AG08396 (cell line): Measurements from ENCODE around the gene OR4E2.
A peak's percentile ranks its signal among the peaks of the same experiment; 100 is the strongest.
"Not testable (repeated sequence)": the region's sequence is repeated elsewhere in the genome, so short reads cannot be mapped to it uniquely, and the experiment has no call there.

Experiments
- DNase-seq: peaks from one replicate; pipeline ENCODE4 v3.0.0; 2012; ENCODE audit warnings: low spot score, mixed read lengths

OR4E2 gene

DNA sequence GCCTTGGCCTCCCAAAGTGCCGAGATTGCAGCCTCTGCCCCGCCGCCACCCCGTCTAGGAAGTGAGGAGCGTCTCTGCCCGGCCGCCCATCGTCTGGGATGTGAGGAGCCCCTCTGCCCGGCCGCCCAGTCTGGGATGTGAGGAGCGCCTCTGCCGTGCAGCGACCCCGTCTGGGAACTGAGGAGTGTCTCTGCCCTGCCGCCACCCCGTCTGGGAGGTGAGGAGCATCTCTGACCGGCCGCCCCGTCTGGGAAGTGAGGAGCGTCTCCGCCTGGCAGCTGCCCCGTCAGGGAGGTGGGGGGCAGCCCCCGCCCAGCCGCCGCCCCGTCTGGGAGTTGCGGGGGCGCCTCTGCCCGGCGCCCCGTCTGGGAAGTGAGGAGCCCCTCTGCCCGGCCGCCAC lies 44.0 kb downstream of the OR4E2 start:
- DNase-seq = not testable (repeated sequence)

DNA sequence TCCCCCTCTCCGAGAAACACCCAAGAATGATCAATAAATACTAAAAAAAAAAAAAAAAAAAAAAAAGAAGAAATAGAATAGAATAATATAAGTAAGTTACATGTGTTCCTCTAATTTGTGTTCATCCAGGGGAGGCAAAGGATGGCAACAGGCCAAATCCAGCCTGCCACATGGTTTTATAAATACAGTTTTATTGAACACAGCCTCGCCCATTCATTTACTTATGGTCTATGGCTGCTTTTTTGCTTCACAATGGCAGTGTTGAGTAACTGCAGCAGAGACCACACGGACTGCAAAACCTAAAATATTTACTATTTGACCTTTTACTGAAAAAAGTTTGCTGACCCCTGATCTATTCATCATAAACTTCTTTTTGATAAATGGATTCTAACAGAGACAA lies 44.9 kb downstream of the OR4E2 start:
- not testable (repeated sequence) for DNase-seq

- no peak for DNase-seq
Measured at GRCh38 chr14:21699551-21699950, 45.9 kb downstream of the OR4E2 start.

GRCh38 chr14:21702316-21702715 lies 48.7 kb downstream of the OR4E2 start:
- no peak for DNase-seq

DNA sequence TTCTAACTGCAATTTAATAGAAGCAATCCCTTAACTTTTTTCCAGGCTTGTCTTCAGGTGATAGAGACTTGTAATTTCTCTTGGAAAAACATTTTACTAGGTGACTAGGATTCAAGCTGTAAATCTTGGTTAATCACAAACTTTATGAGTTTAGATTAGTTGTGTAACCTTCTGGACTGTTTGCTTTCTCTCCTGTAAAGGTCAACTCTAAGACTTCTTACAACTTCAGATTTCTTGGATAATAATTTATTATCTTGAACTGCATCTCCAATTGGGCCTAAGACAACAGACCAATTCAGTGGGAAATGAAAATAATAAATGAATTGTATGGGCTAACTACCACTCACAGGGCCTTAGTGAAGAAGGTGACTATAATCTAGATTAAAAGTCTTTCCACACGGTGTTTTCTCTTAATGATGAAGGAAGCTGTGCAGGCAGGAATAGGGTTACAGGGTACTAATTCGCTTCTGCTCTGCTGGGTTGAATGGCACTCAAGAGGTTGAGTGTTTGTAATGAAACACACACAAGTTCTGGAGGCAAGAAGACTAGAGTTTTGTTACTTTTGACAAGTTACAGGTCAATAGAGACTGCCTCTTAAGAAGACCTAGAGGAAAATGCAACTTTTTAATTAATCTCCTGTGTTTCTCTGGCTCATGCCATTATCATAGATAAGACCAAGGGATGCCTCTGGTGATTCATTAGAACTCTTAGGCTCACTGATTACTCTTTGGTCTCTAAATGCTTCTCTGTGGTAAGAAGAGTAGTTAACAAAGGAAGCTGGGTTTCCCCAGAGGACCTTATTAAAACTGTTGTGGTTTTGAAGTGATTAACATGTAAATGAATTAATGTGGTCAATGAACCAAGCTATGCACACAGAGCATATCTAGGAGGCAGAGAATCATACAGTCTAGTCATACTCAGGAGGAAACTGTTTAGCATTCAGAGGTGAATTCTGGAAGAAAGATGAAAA lies 50.0 kb downstream of the OR4E2 start:
- DNase-seq = no peak

- no peak for DNase-seq
Measured at GRCh38 chr14:21704338-21704737, 50.7 kb downstream of the OR4E2 start.

DNA sequence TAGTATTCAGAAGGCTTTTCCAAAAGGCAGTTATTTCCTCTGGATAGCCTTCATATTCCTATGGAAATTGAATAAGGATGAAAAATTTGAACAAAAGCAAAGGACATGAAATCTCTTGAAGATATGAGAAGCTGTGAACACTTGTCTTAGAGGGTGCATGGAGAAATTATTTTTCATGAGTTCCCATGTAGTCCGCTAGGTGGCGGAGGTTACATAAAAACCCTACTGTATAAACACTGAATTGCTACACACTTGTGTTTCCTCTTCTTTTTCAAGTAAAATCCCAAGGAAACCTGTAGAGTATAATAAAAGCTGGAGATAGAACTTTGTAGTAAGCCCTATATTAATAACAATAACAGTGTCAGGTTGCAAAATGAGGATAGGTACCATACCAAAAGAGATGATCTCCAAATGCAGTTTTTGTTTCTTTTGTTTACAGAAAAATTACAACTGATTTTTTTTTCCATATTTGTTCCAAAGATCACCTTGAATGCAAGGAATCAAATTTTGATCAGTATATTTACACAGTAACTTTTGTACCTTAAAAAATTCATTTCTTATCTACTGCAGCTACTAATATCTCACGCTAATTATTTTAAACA lies 57.8 kb downstream of the OR4E2 start:
- peak; percentile 47 for DNase-seq

GRCh38 chr14:21712036-21712435 lies 58.4 kb downstream of the OR4E2 start:
- no peak for DNase-seq

DNA sequence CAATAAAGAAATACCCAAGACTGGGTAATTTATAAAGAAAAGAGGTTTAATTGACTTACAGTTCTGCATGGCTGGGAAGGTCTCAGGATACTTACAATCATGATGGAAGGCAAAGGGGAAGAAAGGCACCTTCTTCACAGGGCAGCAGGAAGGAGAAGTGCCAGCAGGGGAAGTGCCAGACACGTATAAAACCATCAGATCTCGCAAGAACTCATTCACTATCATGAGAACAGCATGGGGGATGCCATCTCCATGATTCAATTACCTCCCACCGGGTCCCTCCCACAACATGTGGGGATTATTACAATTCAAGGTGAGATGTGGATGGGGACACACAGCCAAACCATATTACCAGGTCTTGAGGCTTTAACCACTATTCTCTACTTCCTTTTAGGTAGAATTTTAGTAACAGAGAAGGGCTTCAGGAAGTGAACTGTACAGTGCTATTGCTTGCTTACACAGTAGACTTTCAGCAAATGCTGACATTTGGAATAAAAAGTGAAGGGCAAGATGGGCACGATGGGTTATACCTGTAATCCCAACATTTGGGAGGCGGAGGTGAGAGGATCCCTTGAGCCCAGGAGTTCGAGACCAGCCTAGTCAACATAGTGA lies 60.8 kb downstream of the OR4E2 start:
- DNase-seq = no peak
